Measurements from ENCODE around the gene SPAG9. TPM values are rescaled to one million over a fixed set of nuclear protein-coding genes. Genes with fewer than 3 reads are reported as not detected.

The SPAG9 gene
- polyA plus RNA-seq, 1 donor from 2014 or later: 201 TPM

- H3K9ac ChIP-seq (ENCODE audit: low read length): no peak overlapping the region
- no peak for TF ChIP-seq RAD21 (conservative IDR thresholded peaks at IDR 0.05)
- no peak for TF ChIP-seq MXI1 (conservative IDR thresholded peaks at IDR 0.05; ENCODE audit: poor library complexity, severe bottlenecking)
- no peak for TF ChIP-seq EP300 (conservative IDR thresholded peaks at IDR 0.05; ENCODE audit: poor library complexity, severe bottlenecking)
- no peak for TF ChIP-seq REST (IDR thresholded peaks at IDR 0.05; ENCODE audit: borderline replicate concordance)
- TF ChIP-seq TAF1 (IDR thresholded peaks at IDR 0.05; ENCODE audit: low read depth): no peak
- TF ChIP-seq EZH2 (IDR thresholded peaks at IDR 0.05; ENCODE audit: borderline replicate concordance, insufficient read depth, low read length, poor library complexity, severe bottlenecking): no peak
- H3K4me2 ChIP-seq (ENCODE audit: low read length): no peak overlapping the region
- no peaks in the 10 kb centered on the region for H3K9me3 ChIP-seq (ENCODE audit: low read length)
- no peaks in the 10 kb centered on the region for H3K36me3 ChIP-seq (ENCODE audit: insufficient read depth, low read length)
- H3K4me3 ChIP-seq (ENCODE audit: low read length): no peak overlapping the region
- no peaks in the 10 kb centered on the region for H3K27me3 ChIP-seq (ENCODE audit: insufficient read depth, low read depth, low read length)
- H3K27ac ChIP-seq (ENCODE audit: low read length): no peak overlapping the region
- H2AFZ ChIP-seq (ENCODE audit: low read depth, low read length): no peak overlapping the region
- no peaks in the 10 kb centered on the region for H3K9me2 ChIP-seq (ENCODE audit: insufficient read depth, low read length)
- peaks cover 5% of the 10 kb centered on the region for H3K79me2 ChIP-seq (replicated peaks; ENCODE audit: insufficient read depth, low read length)
- no peaks in the 10 kb centered on the region for H3F3A ChIP-seq (ENCODE audit: insufficient read depth, low read length, poor library complexity, severe bottlenecking)
- no peaks in the 10 kb centered on the region for H4K20me1 ChIP-seq (ENCODE audit: insufficient read depth)
These were observed 33.5 kb downstream of the SPAG9 start for GRCh38 chr17:51087072-51087757.

- Histone ChIP-seq H3K9ac (ENCODE audit: low read length) (no peak overlapping the region), H3K36me3 (ENCODE audit: insufficient read depth, low read length) (no peaks in the 10 kb centered on the region), H3F3A (ENCODE audit: insufficient read depth, low read length, poor library complexity, severe bottlenecking) (no peaks in the 10 kb centered on the region), H2AFZ (ENCODE audit: low read depth, low read length) (no peak overlapping the region), H3K9me2 (ENCODE audit: insufficient read depth, low read length) (no peaks in the 10 kb centered on the region), H3K4me3 (ENCODE audit: low read length) (no peak overlapping the region), H3K79me2 (replicated peaks; ENCODE audit: insufficient read depth, low read length) (peaks cover 5% of the 10 kb centered on the region), H3K27me3 (ENCODE audit: insufficient read depth, low read depth, low read length) (no peaks in the 10 kb centered on the region), H3K4me2 (ENCODE audit: low read length) (no peak overlapping the region), H4K20me1 (ENCODE audit: insufficient read depth) (no peaks in the 10 kb centered on the region), H3K9me3 (ENCODE audit: low read length) (no peaks in the 10 kb centered on the region), H3K27ac (ENCODE audit: low read length) (no peak overlapping the region)
- TF ChIP-seq CTCF (IDR thresholded peaks at IDR 0.05; ENCODE audit: poor library complexity, severe bottlenecking) (no peak), RAD21 (conservative IDR thresholded peaks at IDR 0.05) (no peak), MXI1 (conservative IDR thresholded peaks at IDR 0.05; ENCODE audit: poor library complexity, severe bottlenecking) (no peak), EP300 (conservative IDR thresholded peaks at IDR 0.05; ENCODE audit: poor library complexity, severe bottlenecking) (no peak), TAF1 (IDR thresholded peaks at IDR 0.05; ENCODE audit: low read depth) (no peak), EZH2 (IDR thresholded peaks at IDR 0.05; ENCODE audit: borderline replicate concordance, insufficient read depth, low read length, poor library complexity, severe bottlenecking) (no peak), POLR2AphosphoS5 (IDR thresholded peaks at IDR 0.05) (no peak), SMC3 (conservative IDR thresholded peaks at IDR 0.05; ENCODE audit: poor library complexity) (no peak), REST (IDR thresholded peaks at IDR 0.05; ENCODE audit: borderline replicate concordance) (no peak)
These were observed 35.4 kb downstream of the SPAG9 start for GRCh38 chr17:51085150-51085805.

Data from neural cell (in vitro differentiated cells).